ENCODE measurements around the gene SPRR2G. TPM values are rescaled to one million over a fixed set of nuclear protein-coding genes. Genes with fewer than 3 reads are reported as not detected.
"Not testable (repeated sequence)": the region's sequence is repeated elsewhere in the genome, so short reads cannot be mapped to it uniquely, and the experiment has no call there.

SPRR2G gene
- total RNA-seq, result not detected in 2 replicates
- long read RNA-seq, result 0 reads

DNA sequence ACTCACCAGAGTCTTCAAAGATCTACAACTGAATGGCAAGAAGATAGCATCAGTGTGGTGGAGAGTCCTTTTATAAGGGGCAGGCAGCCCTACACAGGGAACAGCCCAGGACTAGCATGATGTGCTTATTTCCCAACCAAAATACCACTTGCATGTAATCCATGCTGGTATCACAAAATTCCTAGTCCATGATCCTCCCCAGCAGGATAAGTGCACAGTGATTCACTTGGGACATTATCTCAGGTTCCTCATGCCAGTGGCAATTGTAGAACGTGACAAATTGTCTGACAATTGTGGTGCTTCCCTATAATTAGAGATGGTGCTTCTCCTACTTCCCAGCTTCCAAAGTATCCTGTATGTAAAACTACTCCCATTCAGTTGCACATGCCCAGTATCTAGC is at the start of gene SPRR2G:
Gene SPRR2G (minus strand): TSS at position 45 of the 400 bp plus-strand sequence. CDS start 780 bp downstream, outside the sequence.
- Mint-ChIP-seq H3K4me3 (ENCODE audit: low read depth) (no peak within 1 kb of the TSS), H3K36me3 (ENCODE audit: insufficient read depth) (no peaks in the 10 kb centered on the region), H3K27me3 (peaks cover 3% of the 10 kb centered on the region), H3K9me3 (ENCODE audit: low read depth) (no peaks in the 10 kb centered on the region), H3K4me1 (ENCODE audit: low read depth) (no peaks in the 10 kb centered on the region), H3K27ac (no peak within 1 kb of the TSS)
- TF ChIP-seq, protein P1, sequence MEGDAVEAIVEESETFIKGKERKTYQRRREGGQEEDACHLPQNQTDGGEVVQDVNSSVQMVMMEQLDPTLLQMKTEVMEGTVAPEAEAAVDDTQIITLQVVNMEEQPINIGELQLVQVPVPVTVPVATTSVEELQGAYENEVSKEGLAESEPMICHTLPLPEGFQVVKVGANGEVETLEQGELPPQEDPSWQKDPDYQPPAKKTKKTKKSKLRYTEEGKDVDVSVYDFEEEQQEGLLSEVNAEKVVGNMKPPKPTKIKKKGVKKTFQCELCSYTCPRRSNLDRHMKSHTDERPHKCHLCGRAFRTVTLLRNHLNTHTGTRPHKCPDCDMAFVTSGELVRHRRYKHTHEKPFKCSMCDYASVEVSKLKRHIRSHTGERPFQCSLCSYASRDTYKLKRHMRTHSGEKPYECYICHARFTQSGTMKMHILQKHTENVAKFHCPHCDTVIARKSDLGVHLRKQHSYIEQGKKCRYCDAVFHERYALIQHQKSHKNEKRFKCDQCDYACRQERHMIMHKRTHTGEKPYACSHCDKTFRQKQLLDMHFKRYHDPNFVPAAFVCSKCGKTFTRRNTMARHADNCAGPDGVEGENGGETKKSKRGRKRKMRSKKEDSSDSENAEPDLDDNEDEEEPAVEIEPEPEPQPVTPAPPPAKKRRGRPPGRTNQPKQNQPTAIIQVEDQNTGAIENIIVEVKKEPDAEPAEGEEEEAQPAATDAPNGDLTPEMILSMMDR (IDR thresholded peaks at IDR 0.05; ENCODE audit: unreplicated experiment), result no peak
- no peak for DNase-seq (ENCODE audit: low spot score, unreplicated experiment)

DNA sequence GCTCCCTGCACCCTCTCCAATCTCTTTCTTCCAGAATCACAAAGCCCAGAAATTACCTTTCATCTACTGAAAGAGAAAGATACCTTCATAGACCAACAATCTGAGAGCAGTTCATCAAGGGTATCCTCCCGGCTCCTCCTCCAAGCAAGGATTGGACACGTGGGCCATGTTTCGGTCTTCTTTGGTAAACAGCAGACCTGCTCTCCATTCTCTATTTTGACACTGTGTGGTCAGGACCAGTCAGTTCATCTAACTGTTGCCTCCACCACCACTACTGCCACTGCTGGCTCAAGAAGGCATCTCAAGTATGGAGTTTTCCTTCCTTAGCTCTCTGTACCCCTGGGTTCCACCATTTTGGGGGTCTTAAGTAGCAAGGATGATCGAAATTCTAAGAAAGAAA is 44.5 kb upstream of the SPRR2G start:
- H3K4me3 Mint-ChIP-seq (ENCODE audit: low read depth), result no peak overlapping the region
- H3K27ac Mint-ChIP-seq, result no peak overlapping the region
- no peaks in the 10 kb centered on the region for H3K9me3 Mint-ChIP-seq (ENCODE audit: low read depth)
- H3K27me3 Mint-ChIP-seq, result peaks cover 44% of the 10 kb centered on the region
- H3K4me1 Mint-ChIP-seq (ENCODE audit: low read depth), result peaks cover 4% of the 10 kb centered on the region
- TF ChIP-seq, protein P1 (IDR thresholded peaks at IDR 0.05; ENCODE audit: unreplicated experiment), result no peak
- DNase-seq (ENCODE audit: low spot score, unreplicated experiment), result no peak
- H3K36me3 Mint-ChIP-seq (ENCODE audit: insufficient read depth), result no peaks in the 10 kb centered on the region

DNA sequence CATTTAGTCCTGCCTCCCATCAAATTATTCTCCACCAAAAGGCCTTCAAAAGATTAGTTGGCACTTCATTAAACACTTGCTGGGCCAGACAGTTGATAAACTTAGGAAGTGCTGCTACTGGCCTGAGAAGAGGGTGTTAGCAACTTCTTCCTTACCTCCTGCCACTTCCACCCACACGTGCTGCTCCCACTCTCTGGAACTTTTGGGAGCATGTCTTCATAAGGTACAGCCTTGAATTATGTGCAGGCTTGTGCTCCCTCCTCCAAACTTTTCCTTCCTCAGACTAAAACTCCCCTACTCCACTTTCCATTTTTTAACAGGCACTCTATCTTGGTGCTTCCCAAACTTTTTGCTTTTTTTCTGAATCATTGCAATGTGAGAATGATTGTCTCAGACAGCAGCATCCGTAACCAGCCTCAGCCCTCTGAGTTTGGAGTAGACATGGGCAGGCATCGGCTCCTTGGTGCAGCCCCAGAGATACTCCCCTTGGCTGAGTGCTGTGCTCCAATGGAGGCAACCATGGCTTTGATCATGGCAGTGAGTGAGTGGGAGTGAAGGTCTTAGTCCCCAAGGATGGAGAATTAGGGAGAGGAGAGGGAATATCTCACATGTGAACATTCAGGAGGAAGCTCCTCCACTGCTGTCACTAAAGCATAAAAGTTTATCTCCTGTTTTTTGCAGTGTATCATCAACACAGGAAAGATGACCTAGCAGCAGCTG is 43.8 kb upstream of the SPRR2G start:
- H3K27ac Mint-ChIP-seq, result no peak overlapping the region
- H3K9me3 Mint-ChIP-seq (ENCODE audit: low read depth), result no peaks in the 10 kb centered on the region
- H3K4me1 Mint-ChIP-seq (ENCODE audit: low read depth), result peaks cover 4% of the 10 kb centered on the region
- no peaks in the 10 kb centered on the region for H3K36me3 Mint-ChIP-seq (ENCODE audit: insufficient read depth)
- TF ChIP-seq, protein P1 (IDR thresholded peaks at IDR 0.05; ENCODE audit: unreplicated experiment), result no peak
- peaks cover 41% of the 10 kb centered on the region for H3K27me3 Mint-ChIP-seq
- H3K4me3 Mint-ChIP-seq (ENCODE audit: low read depth), result no peak overlapping the region
- no peak for DNase-seq (ENCODE audit: low spot score, unreplicated experiment)

DNA sequence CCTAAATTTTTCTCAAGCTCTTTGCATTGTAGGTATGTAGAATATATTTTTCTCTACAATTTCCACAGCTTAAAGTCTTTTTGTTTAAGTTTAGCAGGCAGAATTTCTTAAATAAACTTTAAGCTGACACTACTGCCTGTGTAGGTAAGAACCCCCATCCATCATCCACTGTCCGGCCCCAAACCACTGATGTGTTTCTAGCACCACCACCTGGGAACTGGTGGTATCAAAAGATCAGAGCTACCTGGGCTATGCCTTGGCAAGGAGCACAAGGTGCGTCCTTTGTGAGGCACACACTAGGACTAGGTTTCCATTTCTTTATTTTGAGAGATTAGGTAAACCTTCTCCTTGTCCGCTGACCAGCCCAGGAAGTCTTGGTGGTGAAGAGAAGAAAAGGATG is 42.0 kb upstream of the SPRR2G start:
- H3K4me1 Mint-ChIP-seq (ENCODE audit: low read depth), result peaks cover 5% of the 10 kb centered on the region
- no peaks in the 10 kb centered on the region for H3K36me3 Mint-ChIP-seq (ENCODE audit: insufficient read depth)
- H3K9me3 Mint-ChIP-seq (ENCODE audit: low read depth), result no peaks in the 10 kb centered on the region
- TF ChIP-seq, protein P1 (IDR thresholded peaks at IDR 0.05; ENCODE audit: unreplicated experiment), result peak; percentile 75
- DNase-seq (ENCODE audit: low spot score, unreplicated experiment), result peak; percentile 37
- H3K27me3 Mint-ChIP-seq, result peaks cover 30% of the 10 kb centered on the region
- no peak overlapping the region for H3K4me3 Mint-ChIP-seq (ENCODE audit: low read depth)
- no peak overlapping the region for H3K27ac Mint-ChIP-seq

DNA sequence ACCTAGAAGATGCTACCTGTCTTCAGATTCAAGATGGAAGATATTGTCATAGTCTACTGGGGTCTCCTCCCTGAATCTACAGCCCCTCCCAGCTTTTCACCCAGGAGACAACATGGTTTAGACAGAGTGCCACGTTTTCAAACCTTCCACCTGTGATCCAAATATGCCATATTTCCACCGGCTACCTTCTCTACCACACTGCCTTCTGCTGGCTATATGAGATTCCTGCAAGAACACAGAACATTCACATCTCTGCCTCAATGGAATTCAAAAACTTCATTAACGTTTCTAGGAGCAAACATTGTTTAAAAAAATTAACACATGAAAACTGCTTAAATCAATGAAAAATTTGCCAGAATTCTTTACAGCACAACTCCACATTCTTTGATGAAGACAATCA is 39.7 kb upstream of the SPRR2G start:
- TF ChIP-seq, protein P1 (IDR thresholded peaks at IDR 0.05; ENCODE audit: unreplicated experiment), result peak; percentile 60
- H3K27me3 Mint-ChIP-seq, result peaks cover 18% of the 10 kb centered on the region
- no peak overlapping the region for H3K4me3 Mint-ChIP-seq (ENCODE audit: low read depth)
- H3K27ac Mint-ChIP-seq, result no peak overlapping the region
- no peaks in the 10 kb centered on the region for H3K36me3 Mint-ChIP-seq (ENCODE audit: insufficient read depth)
- no peak for DNase-seq (ENCODE audit: low spot score, unreplicated experiment)
- peaks cover 8% of the 10 kb centered on the region for H3K4me1 Mint-ChIP-seq (ENCODE audit: low read depth)
- peaks cover 15% of the 10 kb centered on the region for H3K9me3 Mint-ChIP-seq (ENCODE audit: low read depth)

DNA sequence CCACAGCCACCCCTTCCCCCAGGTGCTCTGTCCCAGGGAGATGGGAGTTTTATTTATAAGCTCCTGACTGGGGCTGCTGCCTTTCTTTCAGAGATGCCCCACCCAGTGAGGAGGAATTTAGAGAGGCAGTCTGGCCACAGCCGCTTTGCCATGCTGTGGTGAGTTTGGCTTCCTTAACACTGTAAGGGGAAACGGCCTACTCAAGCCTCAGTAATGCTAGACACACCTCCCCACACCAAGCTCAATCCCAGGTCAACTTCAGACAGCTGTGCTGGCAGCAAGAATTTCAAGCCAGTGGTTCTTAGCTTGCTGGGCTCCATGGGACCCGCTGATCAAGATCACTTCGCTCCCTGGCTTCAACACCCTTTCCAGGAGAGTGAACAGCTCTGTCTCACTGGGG is 37.6 kb upstream of the SPRR2G start:
- DNase-seq (ENCODE audit: low spot score, unreplicated experiment); H3K27ac Mint-ChIP-seq; H3K4me1 Mint-ChIP-seq (ENCODE audit: low read depth); H3K4me3 Mint-ChIP-seq (ENCODE audit: low read depth); H3K36me3 Mint-ChIP-seq (ENCODE audit: insufficient read depth); H3K27me3 Mint-ChIP-seq: not testable (repeated sequence)
- peaks cover 16% of the 10 kb centered on the region for H3K9me3 Mint-ChIP-seq (ENCODE audit: low read depth)

Data from progenitor cell of endocrine pancreas (in vitro differentiated cells).